GF-D8 (cell line): ENCODE results near the gene DMTF1.
A peak's percentile ranks its signal among the peaks of the same experiment; 100 is the strongest.
"Not testable (repeated sequence)": the region's sequence is repeated elsewhere in the genome, so short reads cannot be mapped to it uniquely, and the experiment has no call there.

Experiments
- DNase-seq: peaks from one replicate; lab custom pipeline; 2025; lab: John Stamatoyannopoulos, UW

Gene DMTF1, protein sequence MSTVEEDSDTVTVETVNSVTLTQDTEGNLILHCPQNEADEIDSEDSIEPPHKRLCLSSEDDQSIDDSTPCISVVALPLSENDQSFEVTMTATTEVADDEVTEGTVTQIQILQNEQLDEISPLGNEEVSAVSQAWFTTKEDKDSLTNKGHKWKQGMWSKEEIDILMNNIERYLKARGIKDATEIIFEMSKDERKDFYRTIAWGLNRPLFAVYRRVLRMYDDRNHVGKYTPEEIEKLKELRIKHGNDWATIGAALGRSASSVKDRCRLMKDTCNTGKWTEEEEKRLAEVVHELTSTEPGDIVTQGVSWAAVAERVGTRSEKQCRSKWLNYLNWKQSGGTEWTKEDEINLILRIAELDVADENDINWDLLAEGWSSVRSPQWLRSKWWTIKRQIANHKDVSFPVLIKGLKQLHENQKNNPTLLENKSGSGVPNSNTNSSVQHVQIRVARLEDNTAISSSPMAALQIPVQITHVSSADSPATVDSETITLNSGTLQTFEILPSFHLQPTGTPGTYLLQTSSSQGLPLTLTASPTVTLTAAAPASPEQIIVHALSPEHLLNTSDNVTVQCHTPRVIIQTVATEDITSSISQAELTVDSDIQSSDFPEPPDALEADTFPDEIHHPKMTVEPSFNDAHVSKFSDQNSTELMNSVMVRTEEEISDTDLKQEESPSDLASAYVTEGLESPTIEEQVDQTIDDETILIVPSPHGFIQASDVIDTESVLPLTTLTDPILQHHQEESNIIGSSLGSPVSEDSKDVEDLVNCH

DNA sequence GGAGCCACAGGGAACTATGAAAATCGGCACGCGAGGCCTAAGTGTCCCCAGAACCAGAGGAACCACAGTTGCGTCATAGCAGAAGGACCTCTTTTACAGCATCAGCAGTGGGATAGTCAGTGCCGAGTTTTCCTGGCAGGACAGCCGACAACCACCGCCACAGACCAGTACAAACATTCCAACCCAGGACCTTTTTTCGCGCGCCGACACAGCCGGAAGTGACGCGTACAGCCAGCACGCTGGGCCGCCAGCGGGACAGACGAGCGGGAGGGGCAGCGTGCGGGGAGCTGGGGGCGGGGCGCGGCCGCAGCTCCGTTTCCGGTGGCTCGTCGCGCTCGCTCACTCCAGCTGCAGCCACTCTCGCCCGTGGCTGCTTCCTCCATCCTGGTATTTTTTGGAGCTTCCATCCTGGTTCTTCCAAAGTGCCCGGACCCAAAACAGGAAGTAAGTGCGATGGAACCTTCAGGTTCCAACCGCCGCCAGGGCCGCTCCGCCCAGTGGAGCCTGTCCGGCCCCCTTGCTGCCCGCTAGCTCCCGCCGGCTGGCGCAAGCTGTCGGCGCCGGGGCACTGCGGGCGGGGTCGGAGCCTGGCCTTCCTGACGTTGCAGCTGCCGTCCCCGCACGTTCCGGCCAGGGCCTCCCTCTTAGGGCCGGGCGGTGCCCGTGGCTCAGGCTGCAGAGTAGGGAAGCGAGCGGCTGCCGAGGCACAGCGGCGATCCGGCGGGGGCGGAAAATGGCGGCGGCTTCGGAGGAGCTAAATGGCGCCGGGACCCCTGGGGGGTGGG is at the start of gene DMTF1:
DMTF1 (plus strand) TSS at position 342 of the 785 bp plus-strand sequence. CDS start 12,489 bp downstream, outside the sequence.
- DNase-seq: peak; percentile 91

DNA sequence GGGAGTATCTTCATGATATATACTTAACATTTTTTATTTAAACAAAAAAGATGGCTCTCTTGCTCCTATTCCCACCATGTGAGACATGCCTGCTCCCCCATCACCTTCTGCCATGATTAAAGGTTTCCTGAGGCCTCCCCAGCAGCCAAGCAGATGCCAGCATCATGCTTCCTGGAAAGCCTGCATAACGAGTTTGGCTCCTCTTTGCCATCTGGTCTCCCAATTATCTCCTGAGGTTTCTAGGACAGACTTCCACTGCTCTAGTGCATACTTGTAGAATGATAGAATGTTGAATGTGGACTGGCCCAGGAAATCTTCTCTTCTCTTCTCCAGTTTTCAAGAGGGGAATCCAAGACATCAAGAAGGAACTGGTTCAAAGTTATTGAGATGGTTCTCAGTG is 46.9 kb upstream of the DMTF1 start:
- DNase-seq: no peak

DNA sequence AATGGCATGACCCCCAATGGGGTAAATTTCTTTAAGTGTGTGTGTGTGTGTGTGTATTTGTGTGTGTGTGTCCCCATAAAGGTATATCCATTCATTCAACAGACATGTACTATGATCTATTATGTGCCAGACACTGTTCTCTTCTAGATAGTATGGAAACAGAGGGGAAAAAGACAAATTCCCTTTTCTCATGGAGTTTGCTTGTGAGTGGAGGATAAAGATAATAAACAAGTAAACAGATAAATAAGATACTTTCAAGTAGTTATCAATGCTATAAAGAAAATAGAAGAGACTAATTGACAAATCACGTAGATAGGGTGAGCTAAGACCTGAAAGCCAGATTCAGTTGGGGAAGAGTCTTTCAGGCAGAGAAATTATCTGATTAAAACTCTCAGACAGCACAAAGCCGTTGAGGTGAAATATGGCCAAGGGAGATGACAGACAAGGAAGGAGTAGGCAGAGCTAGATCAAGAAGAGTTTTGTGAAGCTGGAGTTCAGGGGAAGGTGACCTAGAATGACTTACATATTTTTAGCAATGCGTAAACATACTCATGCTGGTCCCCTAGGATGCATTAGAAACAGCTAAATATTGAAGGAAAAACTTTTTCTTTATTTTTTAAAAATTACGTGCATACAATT is 45.2 kb upstream of the DMTF1 start:
- DNase-seq: no peak

DNA sequence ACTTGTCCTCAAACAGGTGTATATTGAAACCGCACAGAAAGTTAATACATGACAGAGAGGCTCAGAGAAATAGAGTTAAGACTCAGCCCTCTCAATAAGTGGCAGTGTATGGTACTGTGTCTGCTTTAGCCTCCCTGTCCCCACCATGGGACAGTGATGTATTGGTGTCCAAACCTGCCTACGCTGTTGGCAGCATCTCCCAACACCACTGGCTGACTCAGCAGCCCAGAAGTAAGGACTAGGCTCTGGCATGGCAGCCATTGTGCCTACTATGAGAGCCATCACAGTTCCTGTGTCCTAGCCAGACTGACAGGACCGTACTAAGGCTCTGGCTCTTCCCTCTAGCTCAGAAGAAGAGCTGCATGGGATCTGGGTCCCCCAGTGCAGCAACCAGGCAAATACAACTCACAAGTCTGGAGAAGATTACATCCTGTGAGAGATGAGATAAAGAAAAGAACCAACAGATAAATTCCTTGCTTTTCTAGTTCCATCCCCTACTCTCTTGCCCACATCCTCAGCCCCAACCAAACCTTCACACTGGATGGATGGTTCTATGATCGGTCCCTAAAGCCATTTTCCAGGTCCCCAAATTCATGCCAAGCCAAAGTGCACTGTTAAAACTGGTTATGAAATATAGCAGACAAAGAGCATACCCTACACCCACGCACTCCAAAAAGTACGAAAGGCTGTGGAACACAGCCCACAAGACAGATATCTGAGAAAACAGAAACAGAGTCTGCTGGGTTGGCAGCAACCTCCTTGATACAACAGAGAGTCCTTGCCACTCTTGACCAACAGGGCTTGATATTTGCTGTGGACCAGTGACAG is 44.1 kb upstream of the DMTF1 start:
- DNase-seq: no peak

DNA sequence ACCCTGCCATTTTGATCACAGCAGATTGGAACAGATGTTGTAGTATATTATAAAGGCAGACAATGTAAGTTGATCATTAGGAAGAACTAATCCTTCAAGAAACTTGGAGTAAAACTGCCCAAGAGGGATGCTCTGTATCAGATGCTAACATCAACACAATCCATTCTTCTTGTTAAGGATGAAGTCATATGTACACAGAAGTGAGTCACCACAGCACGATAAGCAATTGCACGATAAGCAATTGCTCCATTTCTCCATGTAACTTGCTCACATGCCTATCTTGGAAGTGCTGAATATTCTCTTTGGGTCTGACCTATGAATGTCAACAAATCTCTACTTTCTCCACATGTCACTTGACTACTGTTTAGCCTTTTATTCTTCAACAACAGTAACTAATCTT is 41.5 kb upstream of the DMTF1 start:
- no peak for DNase-seq

DNA sequence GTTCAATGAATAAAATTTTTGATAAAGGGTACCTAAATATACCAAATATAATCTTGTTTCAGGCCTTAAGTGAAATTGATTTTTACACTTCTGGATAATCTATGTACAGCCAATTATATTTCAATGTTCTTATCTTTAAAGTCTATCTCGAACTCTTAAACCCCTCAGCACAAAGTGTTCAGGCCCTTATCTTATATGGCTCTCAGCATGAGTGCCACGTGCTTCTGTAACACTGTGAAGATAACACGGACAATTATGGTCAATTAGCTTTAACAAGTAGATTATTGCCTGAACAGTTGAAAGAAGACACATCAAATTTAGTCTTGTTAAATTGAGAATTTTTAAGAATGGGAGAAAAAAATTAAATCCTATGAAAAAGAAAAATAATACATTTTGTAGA is 40.4 kb upstream of the DMTF1 start:
- no peak for DNase-seq

DNA sequence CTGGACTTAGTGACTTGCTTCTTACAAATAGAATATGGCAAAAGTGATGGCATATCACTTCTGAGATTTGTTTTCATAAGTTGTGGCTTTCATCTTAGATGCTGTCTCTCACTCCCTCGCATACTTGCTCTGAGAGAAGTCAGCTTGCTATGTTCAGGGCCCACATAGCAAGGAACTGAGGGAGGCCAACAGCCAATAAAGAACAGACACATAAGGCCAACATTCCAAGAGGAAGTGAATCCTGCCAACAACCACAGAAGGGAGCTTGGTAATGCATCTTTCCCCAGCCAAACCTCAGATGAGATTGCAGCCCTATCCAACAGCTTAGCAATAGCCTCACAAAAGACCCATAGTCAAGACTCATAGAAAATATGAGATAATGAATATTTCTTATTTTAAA is 39.2 kb upstream of the DMTF1 start:
- DNase-seq: no peak

DNA sequence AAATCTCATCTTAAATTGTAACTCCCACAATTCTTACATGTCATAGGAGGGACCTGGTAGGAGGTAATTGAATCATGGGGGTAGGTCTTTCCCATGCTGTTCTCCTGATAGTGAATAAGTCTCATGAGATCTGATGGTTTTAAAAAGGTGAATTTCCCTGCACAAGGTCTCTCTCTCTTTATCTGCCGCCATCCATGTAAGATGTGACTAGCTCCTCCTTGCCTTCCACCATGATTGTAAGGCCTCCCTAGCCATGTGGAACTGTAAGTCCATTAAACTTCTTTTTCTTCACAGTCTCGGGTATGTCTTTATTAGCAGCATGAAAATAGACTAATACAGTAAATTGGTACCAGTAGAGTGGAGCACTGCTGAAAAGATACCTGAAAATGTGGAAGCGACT is 38.3 kb upstream of the DMTF1 start:
- DNase-seq: not testable (repeated sequence)

DNA sequence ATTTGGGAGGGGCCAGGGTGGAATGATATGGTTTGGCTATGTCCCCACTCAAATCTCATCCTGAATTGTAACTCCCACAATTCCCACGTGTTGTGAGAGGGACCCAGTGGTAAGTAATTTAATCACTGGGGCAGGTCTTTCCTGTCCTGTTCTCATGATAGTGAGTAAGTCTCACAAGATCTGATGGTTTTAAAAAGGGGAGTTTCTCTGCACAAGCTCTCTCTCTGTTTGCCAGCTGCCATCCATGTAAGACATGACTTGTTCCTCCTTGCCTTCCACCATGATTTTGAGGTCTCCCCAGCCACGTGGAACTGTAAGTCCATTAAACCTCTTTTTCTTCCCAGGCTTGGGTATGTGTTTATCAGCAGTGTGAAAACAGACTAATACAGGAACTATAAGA is 36.5 kb upstream of the DMTF1 start:
- DNase-seq: not testable (repeated sequence)

DNA sequence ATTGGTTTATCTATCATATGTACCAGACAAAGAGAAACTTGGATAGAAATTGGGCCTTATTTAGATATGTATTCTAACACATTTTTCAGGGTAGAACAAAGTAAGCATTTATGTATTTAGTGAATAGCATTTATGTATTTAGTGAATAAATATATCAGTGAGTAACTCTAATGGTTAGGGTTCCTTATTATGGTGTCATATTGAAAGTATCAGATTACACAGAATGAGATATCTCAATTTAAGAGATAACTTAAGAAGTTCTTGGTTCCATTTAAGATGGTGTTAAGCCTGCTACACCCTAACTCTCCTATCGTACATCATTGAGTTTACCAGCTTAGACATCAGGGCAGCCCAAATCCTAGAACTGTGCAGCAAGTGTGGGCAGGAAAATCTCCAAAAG is 35.9 kb upstream of the DMTF1 start:
- no peak for DNase-seq

GRCh38 chr7:87119581-87119980 is 32.7 kb upstream of the DMTF1 start:
- no peak for DNase-seq

DNA sequence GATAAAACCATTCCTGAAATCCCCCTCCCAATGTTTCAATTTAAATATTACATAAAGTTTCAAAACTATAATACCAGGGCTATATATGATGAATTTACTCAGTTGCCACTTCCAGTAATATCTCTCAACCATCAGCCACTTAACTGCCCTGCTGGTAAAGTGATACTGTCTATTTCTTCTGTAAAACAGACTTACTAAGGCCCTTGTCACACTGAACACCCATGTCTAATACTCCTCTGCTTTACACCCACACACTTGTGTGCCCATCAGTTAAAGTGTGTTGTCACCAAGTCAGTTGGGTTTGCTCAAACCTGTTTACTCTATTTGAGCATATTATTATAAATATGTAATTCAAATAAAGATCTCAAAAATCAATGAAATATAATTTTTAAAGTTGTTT is 29.1 kb upstream of the DMTF1 start:
- no peak for DNase-seq

- no peak for DNase-seq
Observed at GRCh38 chr7:87127019-87127418, 25.2 kb upstream of the DMTF1 start.

DNA sequence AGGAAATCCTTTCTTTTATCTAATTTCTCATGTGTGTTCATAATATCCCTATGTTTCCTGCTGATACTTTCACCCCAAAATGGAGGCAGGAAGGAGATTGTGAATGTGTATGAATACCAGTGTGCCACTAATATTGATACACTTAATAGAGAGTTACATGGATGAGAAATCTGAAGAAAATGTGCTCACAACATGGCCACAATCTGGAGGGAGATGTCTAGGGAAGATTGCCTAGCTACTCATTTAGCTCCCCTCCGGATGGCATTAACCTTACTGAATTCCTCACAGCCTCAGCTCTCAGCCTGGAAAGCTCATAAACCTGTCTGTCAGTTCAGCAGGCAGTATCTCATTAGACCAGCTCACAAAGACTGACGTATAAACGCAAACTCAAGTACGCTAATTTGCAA is 23.4 kb upstream of the DMTF1 start:
- no peak for DNase-seq

DNA sequence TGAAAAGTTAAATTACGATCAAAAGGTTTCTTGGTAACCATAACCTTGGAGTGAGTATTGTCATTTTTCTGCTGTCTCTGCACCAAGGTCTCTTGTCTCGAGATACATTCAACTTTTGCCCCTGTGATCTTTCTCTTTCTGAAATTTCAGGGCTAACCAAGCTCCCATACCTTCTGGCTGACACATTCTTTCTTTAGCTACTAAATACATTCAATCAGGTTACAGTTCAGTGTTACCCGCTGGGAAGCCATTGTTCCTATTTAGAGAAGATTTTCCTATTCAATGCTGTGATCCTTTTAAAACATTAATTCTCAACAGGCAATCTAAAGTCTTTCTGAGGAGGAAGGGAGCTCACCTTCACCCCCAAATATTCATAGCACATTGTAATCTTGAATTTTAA is 22.9 kb upstream of the DMTF1 start:
- DNase-seq: no peak

- no peak for DNase-seq
Observed at GRCh38 chr7:87129848-87130247, 22.4 kb upstream of the DMTF1 start.

GRCh38 chr7:87131771-87132170 is 20.5 kb upstream of the DMTF1 start:
- no peak for DNase-seq

- no peak for DNase-seq
Observed at GRCh38 chr7:87137271-87137670, 15.0 kb upstream of the DMTF1 start.

GRCh38 chr7:87139514-87139913 is 12.7 kb upstream of the DMTF1 start:
- no peak for DNase-seq

GRCh38 chr7:87140271-87140748 is 11.9 kb upstream of the DMTF1 start:
- DNase-seq: no peak

GRCh38 chr7:87144173-87144657 is 8.0 kb upstream of the DMTF1 start:
- DNase-seq: no peak
